Stimulated activated CD8-positive, alpha-beta memory T cell treated with anti-CD3 and anti-CD28 coated beads, Interleukin-2, amount 100 ng/mL, for 48 hours (primary cell): ENCODE measurements around the gene ASAP2.

Experiments
- DNase-seq, 2 donors: peaks; one replicate each; pipeline ENCODE4 v3.0.0-alpha.2; 2020; ENCODE audit warnings: low read depth in 2 of 2

ASAP2 gene

GRCh38 chr2:9231291-9232165, 24.9 kb downstream of the ASAP2 start:
- DNase-seq = no peak

GRCh38 chr2:9232166-9232479, 25.5 kb downstream of the ASAP2 start:
- DNase-seq = no peak

- no peak for DNase-seq
These were observed 26.3 kb downstream of the ASAP2 start for GRCh38 chr2:9232886-9233285.

DNA sequence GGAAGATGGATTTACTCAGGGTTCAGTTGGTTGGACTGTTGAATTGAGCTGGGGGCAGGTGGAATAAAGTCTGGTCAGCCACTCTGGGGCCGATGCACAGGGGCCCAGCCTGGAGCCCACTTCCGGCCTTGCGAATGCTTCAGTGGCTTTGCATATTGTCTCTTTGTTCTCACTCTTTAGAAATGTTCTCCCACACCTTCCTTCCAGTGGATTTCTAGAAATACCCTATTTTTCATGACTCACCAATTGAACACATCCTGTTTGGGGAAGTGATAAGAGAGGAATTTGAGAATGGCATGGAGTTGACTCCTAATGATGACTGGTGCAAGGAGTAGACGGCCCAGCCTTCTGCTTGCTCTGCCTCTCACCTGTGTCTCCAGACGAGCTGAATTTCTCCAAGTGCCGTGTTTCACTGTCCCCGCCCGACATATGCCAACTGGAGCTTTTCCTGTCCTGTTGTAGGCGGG, 28.1 kb downstream of the ASAP2 start:
- DNase-seq = no peak

- no peak for DNase-seq
These were observed 28.8 kb downstream of the ASAP2 start for GRCh38 chr2:9235147-9236044.

DNA sequence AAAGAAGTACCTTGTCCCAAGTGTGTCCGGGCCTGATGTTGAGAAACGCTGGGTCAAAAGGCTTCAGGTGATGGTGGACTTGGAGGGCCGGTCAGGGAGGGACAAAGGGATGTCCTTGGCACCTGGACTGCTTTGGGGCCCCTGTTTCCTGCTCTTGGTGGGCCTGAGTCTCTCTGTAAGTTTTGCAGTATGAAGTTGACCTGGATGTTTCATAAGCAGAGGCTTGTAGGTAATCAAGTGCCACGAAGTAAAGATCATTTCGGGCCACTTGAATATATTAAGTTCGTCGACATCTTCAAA, 29.4 kb downstream of the ASAP2 start:
- DNase-seq = no peak

GRCh38 chr2:9236867-9237266, 30.3 kb downstream of the ASAP2 start:
- no peak for DNase-seq

- no peak for DNase-seq
These were observed 31.2 kb downstream of the ASAP2 start for GRCh38 chr2:9237831-9238230.

DNA sequence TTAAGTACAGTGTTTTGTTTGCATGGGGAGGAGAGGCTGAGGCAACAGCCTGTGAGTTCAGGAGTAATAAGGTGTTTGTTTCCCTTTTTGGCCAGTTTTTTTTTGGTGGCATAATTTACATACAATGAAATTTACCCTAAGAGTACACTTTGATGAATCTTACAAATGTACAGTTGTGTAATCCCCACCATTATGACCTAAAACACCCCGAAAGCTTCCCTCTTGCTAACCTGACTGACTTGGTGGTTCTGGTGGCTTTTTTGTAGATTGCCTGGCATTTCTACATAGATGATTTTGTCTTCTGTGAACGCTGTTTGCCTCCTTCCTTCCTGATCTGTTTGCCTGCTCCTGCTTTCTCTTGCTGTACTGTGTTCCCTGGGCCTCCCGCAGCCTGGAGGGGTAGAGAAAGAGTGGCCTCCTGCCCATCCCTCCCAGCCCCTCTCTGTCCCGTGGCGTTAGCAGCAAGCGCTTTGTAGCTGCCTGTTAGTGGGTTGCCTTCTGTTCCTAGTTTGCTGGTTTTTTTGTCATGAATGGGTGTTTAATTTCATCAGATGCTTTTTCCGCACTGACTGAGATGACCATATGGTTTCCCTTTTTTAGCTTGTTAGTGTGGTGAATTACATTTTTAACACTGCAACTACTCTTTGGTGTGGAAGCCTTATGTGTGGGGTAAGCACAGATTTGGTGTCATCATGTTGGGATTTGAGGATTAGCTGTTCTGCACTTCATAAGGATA, 32.1 kb downstream of the ASAP2 start:
- no peak for DNase-seq

- no peak for DNase-seq
These were observed 33.0 kb downstream of the ASAP2 start for GRCh38 chr2:9239616-9240015.

DNA sequence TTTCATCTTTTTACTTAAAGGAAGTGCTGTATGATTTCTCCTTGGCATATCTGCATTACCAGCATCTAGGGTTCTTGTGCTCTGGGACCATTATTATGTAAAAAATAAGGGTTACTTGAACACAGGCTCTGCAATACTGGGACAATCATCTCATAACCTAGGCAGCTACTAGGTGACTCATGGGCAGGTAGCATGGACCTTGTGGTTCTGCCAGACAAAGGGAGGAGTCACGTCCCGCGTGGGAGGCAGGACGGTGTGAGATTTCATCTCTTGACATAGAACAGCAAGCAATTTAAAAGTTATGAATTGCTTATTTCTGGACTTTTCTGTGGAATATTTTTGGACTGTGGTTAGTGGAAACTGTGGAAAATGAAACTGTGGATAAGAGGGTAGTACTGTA, 34.1 kb downstream of the ASAP2 start:
- DNase-seq = no peak

- DNase-seq = no peak
These were observed 34.6 kb downstream of the ASAP2 start for GRCh38 chr2:9241233-9241632.

- no peak for DNase-seq
These were observed 36.7 kb downstream of the ASAP2 start for GRCh38 chr2:9243357-9243756.

GRCh38 chr2:9244985-9245544, 38.5 kb downstream of the ASAP2 start:
- DNase-seq = no peak

DNA sequence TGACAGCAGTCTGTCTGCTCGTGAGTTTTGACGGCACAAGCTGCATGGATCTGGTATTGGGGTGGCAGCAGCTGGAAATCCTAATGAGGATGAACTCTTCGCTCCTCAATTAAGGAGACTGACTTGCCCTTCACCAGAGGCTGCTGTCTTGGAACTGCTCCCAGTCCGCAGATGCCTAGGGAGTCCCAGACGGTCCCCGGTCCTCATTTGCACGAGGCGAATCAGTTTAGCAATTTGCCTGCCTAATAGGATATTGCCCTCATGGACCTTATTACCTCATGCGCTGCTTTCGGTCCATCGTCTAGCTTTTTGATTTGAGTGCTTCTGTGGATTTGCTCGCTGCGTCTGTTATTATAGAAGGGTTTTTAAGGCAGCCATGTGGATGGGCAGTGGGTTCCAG, 40.6 kb downstream of the ASAP2 start:
- no peak for DNase-seq

DNA sequence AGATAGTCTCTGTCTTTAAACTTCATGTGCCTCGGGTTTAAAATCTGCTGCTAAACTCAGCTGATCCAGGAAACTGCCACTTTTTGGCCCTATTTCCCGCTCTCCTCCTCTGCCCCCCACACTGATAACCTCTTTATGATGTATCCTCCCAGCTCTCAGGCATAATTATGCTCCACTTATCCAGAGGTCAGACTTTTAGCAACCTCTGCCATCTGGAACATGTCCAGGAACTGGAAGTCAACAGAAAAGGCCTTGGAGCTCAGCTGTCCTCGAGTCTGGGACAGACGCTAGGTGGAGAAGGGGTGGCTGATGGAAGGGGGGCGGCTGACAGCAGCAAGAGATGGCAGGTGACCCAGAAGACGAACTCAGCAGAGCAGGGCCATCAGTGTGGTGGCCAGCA, 41.2 kb downstream of the ASAP2 start:
- DNase-seq = no peak

- DNase-seq = no peak
These were observed 41.8 kb downstream of the ASAP2 start for GRCh38 chr2:9248363-9248762.

DNA sequence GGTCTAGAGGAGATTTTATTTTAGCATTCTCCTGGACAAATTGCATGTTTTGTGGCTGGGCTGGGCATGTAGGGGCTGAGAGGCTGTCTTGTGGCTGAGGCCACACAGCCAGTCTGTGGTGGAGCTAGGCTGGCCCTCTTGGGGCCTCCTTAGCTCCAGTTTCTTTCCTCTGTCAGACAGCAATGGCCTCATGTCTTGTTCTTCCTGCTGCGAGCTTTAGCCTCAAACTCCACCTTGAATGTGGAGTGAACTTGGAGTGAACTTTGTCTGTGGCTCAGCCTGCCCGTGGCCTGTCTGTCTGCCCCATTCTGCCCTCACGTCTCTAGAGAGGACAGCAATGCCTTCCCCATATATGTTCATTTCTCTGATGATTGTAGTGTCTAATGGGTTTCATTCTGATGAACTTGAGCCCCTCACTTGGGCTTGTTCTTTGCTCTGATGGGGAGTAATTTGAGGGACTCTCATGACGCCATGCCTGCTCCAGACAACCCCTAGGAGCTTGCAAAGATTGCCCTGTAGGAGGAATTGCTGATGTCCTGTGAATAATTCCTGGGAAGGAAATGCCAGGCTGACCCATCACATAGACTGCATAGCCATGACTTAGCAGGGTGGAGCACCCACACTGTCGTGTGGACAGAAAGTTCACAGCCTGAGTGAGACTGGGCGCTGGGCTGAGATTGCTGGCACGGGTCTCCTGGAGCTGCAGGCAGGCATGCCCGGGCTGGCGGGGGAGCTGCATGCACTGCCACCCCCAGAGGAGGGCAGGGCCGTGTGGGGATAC, 42.6 kb downstream of the ASAP2 start:
- DNase-seq = no peak

GRCh38 chr2:9250091-9250490, 43.5 kb downstream of the ASAP2 start:
- DNase-seq = no peak

DNA sequence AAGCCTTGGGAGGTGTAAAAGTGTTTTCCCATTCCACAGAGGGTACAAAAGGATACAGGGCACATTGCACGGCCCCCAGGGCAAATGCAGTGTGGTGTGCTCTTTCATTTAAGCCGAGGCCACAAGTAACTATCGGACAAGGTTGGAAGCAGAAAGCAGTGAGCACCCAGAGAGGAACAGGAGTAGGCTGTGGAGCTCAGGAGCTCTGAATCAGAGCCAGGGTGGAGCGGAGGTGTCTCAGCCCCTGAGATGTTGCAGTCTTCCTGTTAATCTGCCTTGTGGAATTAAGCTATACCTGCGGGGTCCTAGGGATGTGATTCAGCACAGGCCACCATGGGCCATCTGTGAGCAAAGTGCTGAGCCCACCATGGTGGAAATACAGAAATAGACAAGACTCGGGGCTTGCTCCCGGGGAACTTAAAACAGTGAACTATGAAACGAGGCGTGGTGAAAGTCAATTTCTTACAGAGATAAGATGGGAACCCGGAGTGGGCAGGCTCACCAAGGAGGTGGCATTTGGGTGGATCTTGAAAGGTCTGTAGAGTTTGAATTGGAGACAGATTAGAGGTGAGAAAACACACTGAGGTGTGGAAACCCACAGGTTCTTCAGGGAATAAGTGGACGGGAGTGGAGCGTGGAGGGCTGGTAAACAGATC, 44.0 kb downstream of the ASAP2 start:
- no peak for DNase-seq
